ENCODE data around the gene SPTAN1.

Gene SPTAN1

DNA sequence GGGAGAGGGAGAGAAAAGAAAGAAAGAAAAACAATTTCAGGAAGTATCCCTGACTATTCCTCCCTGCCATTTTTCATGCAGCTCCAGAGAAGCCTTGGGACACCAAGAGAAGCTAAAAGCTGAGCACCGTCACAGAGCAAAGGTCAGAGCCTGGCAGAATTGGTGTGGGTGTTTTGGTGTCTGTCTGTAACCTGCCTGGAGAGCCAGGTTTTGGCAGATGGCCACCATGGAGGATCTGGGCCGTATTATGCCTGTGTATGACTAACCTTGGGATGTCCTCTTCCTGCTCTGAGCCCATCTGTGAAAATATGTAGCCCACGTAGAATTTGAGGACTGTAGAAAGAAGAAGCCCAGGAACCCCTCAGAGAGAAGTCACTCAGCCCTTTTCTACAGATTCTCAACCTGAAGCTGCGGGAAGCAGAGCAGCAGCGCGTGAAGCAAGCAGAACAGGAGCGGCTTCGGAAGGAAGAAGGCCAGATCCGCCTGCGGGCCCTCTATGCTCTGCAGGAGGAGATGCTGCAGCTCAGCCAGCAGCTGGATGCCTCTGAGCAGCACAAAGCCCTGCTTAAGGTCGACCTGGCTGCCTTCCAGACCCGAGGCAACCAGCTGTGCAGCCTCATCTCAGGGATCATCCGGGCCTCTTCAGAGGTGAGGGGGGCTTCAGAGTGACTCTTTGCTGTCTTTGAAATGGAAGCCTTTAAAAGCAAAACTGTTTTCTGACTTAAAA, 29.0 kb upstream of the SPTAN1 start:
- no peak overlapping the region for H3K27ac ChIP-seq
- TF ChIP-seq, protein P1, sequence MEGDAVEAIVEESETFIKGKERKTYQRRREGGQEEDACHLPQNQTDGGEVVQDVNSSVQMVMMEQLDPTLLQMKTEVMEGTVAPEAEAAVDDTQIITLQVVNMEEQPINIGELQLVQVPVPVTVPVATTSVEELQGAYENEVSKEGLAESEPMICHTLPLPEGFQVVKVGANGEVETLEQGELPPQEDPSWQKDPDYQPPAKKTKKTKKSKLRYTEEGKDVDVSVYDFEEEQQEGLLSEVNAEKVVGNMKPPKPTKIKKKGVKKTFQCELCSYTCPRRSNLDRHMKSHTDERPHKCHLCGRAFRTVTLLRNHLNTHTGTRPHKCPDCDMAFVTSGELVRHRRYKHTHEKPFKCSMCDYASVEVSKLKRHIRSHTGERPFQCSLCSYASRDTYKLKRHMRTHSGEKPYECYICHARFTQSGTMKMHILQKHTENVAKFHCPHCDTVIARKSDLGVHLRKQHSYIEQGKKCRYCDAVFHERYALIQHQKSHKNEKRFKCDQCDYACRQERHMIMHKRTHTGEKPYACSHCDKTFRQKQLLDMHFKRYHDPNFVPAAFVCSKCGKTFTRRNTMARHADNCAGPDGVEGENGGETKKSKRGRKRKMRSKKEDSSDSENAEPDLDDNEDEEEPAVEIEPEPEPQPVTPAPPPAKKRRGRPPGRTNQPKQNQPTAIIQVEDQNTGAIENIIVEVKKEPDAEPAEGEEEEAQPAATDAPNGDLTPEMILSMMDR (conservative IDR thresholded peaks at IDR 0.05): no peak
- TF ChIP-seq ZFX (IDR thresholded peaks at IDR 0.05): no peak

GRCh38 chr9:128526720-128527119, 25.7 kb upstream of the SPTAN1 start:
- no peak overlapping the region for H3K27ac ChIP-seq
- no peak for TF ChIP-seq ZFX (IDR thresholded peaks at IDR 0.05)
- TF ChIP-seq, protein P1 (conservative IDR thresholded peaks at IDR 0.05): no peak

GRCh38 chr9:128528445-128529160, 23.8 kb upstream of the SPTAN1 start:
- no peak overlapping the region for H3K27ac ChIP-seq
- no peak for TF ChIP-seq ZFX (IDR thresholded peaks at IDR 0.05)
- TF ChIP-seq, protein P1 (conservative IDR thresholded peaks at IDR 0.05): no peak

DNA sequence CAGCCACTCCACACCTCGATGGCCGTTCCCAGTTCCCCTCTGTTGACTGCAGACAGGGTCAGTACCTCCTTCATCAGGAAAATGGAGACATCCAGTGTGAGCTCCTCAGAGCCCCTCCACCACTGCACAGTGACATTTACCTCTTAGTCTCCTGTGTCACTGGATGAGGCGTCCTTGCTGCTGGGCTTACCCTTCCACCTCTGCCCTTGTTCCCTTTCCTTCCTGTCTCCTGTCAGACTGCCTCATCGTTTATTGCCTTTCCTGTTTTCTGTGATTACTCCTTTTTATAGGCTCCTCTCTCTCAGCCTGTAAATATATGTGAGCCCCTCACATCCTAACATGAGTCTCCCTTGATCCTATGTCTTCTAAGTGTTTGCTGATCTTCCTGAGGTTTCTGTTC, 23.2 kb upstream of the SPTAN1 start:
- no peak overlapping the region for H3K27ac ChIP-seq
- TF ChIP-seq, protein P1 (conservative IDR thresholded peaks at IDR 0.05): no peak
- TF ChIP-seq ZFX (IDR thresholded peaks at IDR 0.05): no peak

GRCh38 chr9:128532581-128532980, 19.8 kb upstream of the SPTAN1 start:
- H3K27ac ChIP-seq: no peak overlapping the region
- no peak for TF ChIP-seq ZFX (IDR thresholded peaks at IDR 0.05)
- TF ChIP-seq, protein P1 (conservative IDR thresholded peaks at IDR 0.05): no peak

DNA sequence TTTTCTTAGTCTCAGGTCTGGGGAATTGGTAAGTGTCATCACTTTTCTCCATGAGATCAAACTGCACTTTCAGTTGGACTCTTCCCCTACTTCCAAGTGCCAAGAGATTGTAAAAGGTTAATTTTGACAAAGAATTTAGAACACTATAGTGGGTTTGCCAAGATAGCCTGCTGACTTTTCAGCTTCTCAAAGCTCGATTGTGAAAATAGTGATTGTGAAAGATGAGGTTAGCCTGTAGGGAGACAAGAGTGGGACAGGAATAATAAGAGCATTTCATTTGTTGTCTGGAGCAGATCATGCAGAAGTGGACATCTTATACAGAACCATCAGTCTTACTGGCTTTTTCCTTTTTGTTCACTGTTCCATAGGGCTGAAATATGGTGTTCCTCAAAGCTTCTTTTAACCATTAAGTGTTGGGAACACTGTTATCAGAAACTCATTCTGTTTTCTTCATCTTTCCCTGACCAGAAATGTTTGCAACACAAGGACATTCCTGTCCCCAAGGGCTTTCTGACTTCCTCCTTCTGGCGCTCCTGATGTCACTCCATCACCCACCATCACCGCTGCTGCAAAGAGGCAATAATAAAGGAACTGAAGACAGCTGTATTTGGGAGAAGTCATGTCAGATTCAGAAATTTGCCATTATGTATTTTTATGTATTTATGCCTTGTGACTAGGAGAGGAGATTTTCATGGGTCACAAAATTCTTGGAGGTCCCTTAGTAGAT, 11.6 kb upstream of the SPTAN1 start:
- no peak for TF ChIP-seq ZFX (IDR thresholded peaks at IDR 0.05)
- TF ChIP-seq, protein P1 (conservative IDR thresholded peaks at IDR 0.05): no peak
- H3K27ac ChIP-seq: no peak overlapping the region

GRCh38 chr9:128546504-128546903, 5.9 kb upstream of the SPTAN1 start:
- no peak overlapping the region for H3K27ac ChIP-seq
- TF ChIP-seq ZFX (IDR thresholded peaks at IDR 0.05): no peak
- TF ChIP-seq, protein P1 (conservative IDR thresholded peaks at IDR 0.05): no peak
